ENCODE measurements around the gene MPHOSPH6. TPM values are rescaled to one million over a fixed set of nuclear protein-coding genes. Genes with fewer than 3 reads are reported as not detected.

Gene MPHOSPH6
- total and polyA plus RNA-seq, 2 donors (not counting 3 experiments of a cell fraction or from before 2014, with no cell fraction given): 10.9 to 32.0 TPM

DNA sequence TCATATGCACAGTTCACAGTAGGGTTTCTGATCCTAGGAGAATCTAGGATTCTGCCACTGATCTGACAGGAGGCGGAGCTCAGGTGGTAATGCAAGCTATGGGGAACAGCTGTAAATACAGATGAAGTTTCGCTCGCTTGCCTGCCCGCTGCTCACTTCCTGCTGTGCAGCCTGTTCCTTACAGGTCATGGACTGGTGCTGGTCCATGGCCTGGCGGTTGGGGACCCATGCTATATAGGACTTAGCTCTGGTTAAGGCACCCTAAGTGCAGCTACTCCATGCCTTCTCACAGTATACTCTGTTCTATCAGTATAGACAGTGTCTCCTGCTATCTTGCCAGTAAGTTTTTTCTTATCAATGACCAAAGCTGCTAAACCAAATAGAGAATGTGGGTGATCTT lies 2.4 kb downstream of the MPHOSPH6 start:
- Histone ChIP-seq H3K27ac (ENCODE audit: insufficient read depth, low read depth, low read length) (no peak overlapping the region), H3K4me2 (ENCODE audit: insufficient read depth, low read length) (no peak overlapping the region), H3K9me1 (replicated peaks; ENCODE audit: control insufficient read depth, extremely low read depth, insufficient read depth, low read length) (no peaks in the 10 kb centered on the region), H3K4me3 (replicated peaks in 1 of 3; ENCODE audit: insufficient read depth in 1 of 3, low read depth in 1 of 3, low read length in 3 of 3) (no peak overlapping the region), H4K20me1 (replicated peaks; ENCODE audit: control insufficient read depth, extremely low read depth, insufficient read depth, low read length) (no peaks in the 10 kb centered on the region), H3K79me2 (ENCODE audit: control insufficient read depth, insufficient read depth, low read length) (peaks cover 43% of the 10 kb centered on the region), H3K9me3 (replicated peaks; ENCODE audit: control insufficient read depth, insufficient read depth, low read length) (no peaks in the 10 kb centered on the region), H2AFZ (ENCODE audit: low read depth, low read length) (no peak overlapping the region), H3K27me3 (ENCODE audit: control insufficient read depth in 2 of 2, insufficient read depth in 2 of 2, low read length in 2 of 2) (peaks cover 3 to 11% of the 10 kb centered on the region in 2 experiments), H3K36me3 (ENCODE audit: control insufficient read depth in 2 of 2, extremely low read depth in 1 of 2, insufficient read depth in 2 of 2, low read length in 2 of 2) (peaks cover 2% of the 10 kb centered on the region in 2 experiments), H3K4me1 (ENCODE audit: control insufficient read depth, extremely low read depth, insufficient read depth, low read length) (peaks cover 12% of the 10 kb centered on the region), H3K9ac (replicated peaks; ENCODE audit: extremely low read depth, insufficient read depth, low read length) (no peak overlapping the region)
- ChIA-PET CTCF (no interaction called here), POLR2A (interaction anchor here (0.7 kb wide), 1 partner anchor 25 kb away, joined by 4 read pairs; no protein-coding TSS in a partner anchor)
- FAIRE-seq (no peak), DNase-seq (ENCODE audit: low read depth, low spot score) (no peak)
- BruUV-seq (replicated peaks): no TSS peak
- dilution Hi-C loops (cut with MboI; ENCODE audit: extremely low pct_ligation_motif_present, low sequenced_read_pairs): no loop called here
- TF ChIP-seq EZH2 (IDR thresholded peaks at IDR 0.05; ENCODE audit: borderline replicate concordance, low read depth, low read length, severe bottlenecking) (no peak), MYC (IDR thresholded peaks at IDR 0.05; ENCODE audit: low read depth, low read length) (no peak), FOS (IDR thresholded peaks at IDR 0.05; ENCODE audit: borderline replicate concordance, insufficient read depth, low read length) (no peak)
- TF ChIP-seq, protein P1, sequence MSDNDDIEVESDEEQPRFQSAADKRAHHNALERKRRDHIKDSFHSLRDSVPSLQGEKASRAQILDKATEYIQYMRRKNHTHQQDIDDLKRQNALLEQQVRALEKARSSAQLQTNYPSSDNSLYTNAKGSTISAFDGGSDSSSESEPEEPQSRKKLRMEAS (IDR thresholded peaks at IDR 0.05; ENCODE audit: insufficient read depth, insufficient read length): no peak
- intact Hi-C loops (cut with micrococcal nuclease): no loop called here

GRCh38 chr16:82160226-82160625 lies 9.8 kb downstream of the MPHOSPH6 start:
- no peak for TF ChIP-seq MYC (IDR thresholded peaks at IDR 0.05; ENCODE audit: low read depth, low read length)
- TF ChIP-seq, protein P1 (IDR thresholded peaks at IDR 0.05; ENCODE audit: insufficient read depth, insufficient read length): no peak
- TF ChIP-seq POLR2AphosphoS5 (IDR thresholded peaks at IDR 0.05; ENCODE audit: insufficient read depth, low read depth, low read length): no peak
- TF ChIP-seq EZH2 (IDR thresholded peaks at IDR 0.05; ENCODE audit: borderline replicate concordance, low read depth, low read length, severe bottlenecking): no peak
- TF ChIP-seq, protein P2, sequence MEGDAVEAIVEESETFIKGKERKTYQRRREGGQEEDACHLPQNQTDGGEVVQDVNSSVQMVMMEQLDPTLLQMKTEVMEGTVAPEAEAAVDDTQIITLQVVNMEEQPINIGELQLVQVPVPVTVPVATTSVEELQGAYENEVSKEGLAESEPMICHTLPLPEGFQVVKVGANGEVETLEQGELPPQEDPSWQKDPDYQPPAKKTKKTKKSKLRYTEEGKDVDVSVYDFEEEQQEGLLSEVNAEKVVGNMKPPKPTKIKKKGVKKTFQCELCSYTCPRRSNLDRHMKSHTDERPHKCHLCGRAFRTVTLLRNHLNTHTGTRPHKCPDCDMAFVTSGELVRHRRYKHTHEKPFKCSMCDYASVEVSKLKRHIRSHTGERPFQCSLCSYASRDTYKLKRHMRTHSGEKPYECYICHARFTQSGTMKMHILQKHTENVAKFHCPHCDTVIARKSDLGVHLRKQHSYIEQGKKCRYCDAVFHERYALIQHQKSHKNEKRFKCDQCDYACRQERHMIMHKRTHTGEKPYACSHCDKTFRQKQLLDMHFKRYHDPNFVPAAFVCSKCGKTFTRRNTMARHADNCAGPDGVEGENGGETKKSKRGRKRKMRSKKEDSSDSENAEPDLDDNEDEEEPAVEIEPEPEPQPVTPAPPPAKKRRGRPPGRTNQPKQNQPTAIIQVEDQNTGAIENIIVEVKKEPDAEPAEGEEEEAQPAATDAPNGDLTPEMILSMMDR (IDR thresholded peaks at IDR 0.05; ENCODE audit: extremely low read depth in 1 of 2, insufficient read depth in 1 of 2, low read depth in 1 of 2, low read length in 2 of 2): no peak
- no peak for TF ChIP-seq POLR2A (IDR thresholded peaks at IDR 0.05; ENCODE audit: low read depth, low read length)
- no peak for TF ChIP-seq GATA2 (IDR thresholded peaks at IDR 0.05; ENCODE audit: insufficient read depth, insufficient read length, low read depth, low read length)
- TF ChIP-seq FOS (IDR thresholded peaks at IDR 0.05; ENCODE audit: borderline replicate concordance, insufficient read depth, low read length): no peak
- no peak for TF ChIP-seq JUN (IDR thresholded peaks at IDR 0.05; ENCODE audit: borderline replicate concordance, insufficient read depth, insufficient read length, low read depth)
- no peaks in the 10 kb centered on the region for H3K9me1 ChIP-seq (replicated peaks; ENCODE audit: control insufficient read depth, extremely low read depth, insufficient read depth, low read length)
- H3K9ac ChIP-seq (replicated peaks; ENCODE audit: extremely low read depth, insufficient read depth, low read length): no peak overlapping the region
- H3K9me3 ChIP-seq (replicated peaks; ENCODE audit: control insufficient read depth, insufficient read depth, low read length): no peaks in the 10 kb centered on the region
- dilution Hi-C loops (cut with MboI; ENCODE audit: extremely low pct_ligation_motif_present, low sequenced_read_pairs) (no loop called here), intact Hi-C loops (cut with micrococcal nuclease) (no loop called here)
- ChIA-PET POLR2A (no interaction called here), CTCF (interaction anchor here (1.7 kb wide), 1 partner anchor 10 kb away, joined by 5 read pairs; the partner anchor contains the start of gene MPHOSPH6)
- H4K20me1 ChIP-seq (replicated peaks; ENCODE audit: control insufficient read depth, extremely low read depth, insufficient read depth, low read length): no peaks in the 10 kb centered on the region
- no peak overlapping the region for H2AFZ ChIP-seq (ENCODE audit: low read depth, low read length)
- no peak overlapping the region for H3K4me2 ChIP-seq (ENCODE audit: insufficient read depth, low read length)
- H3K27ac ChIP-seq (ENCODE audit: insufficient read depth, low read depth, low read length): no peak overlapping the region
- H3K4me3 ChIP-seq (replicated peaks in 1 of 3; ENCODE audit: insufficient read depth in 1 of 3, low read depth in 1 of 3, low read length in 3 of 3): no peak overlapping the region
- H3K36me3 ChIP-seq (ENCODE audit: control insufficient read depth in 2 of 2, extremely low read depth in 1 of 2, insufficient read depth in 2 of 2, low read length in 2 of 2): peaks cover 9 to 15% of the 10 kb centered on the region in 2 experiments
- H3K79me2 ChIP-seq (ENCODE audit: control insufficient read depth, insufficient read depth, low read length): peaks cover 14% of the 10 kb centered on the region
- no TSS peak for BruUV-seq (replicated peaks)
- no peaks in the 10 kb centered on the region for H3K4me1 ChIP-seq (ENCODE audit: control insufficient read depth, extremely low read depth, insufficient read depth, low read length)
- DNase-seq (ENCODE audit: low read depth, low spot score) (no peak), FAIRE-seq (no peak)
- no peaks in the 10 kb centered on the region for H3K27me3 ChIP-seq (ENCODE audit: control insufficient read depth in 2 of 2, insufficient read depth in 2 of 2, low read length in 2 of 2)

Data from endothelial cell of umbilical vein (primary cell).